ENCODE measurements around the gene NKAIN4. TPM values are rescaled to one million over a fixed set of nuclear protein-coding genes. Genes with fewer than 3 reads are reported as not detected.

NKAIN4 gene
- total RNA-seq, 3 donors from 2014 or later = not detected

DNA sequence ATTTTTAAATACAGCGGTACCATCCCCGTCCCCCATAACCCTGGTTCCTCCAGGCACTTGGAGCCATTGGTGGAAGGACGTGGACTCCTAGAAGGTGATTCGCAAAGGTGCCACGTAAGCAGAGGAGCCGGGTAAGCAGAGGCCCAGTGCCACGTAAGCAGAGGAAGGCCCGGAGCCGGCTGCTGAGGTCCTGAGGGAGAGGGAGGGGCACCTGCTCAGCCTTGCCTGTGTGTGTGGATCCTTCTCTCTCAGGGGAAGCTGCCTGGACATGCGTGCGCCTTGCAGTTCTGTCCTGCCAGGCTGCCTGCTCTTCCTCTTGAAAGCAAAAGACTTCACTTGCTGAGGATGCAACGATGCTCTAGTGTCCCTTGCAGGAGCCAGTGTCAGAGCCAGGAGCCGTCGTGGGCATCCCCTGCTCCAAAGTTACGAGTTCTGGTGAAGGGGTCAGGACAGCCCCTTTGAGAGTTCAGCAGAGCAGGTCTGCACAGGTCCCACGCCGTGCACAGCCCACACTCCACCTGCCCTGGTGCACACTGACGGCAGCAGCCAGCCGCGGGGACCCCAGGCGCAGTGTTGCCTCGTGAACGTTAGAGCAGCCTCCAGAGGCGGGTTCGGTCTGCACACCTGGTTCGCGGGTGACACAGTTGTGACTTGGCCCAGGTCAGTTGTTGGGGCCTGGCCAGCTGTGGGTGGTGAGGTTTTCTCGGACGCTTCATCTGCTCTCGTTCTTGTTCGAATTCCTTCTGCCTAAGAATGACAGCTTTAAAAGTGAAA lies 1.9 kb upstream of the NKAIN4 start:
- H3K4me1 ChIP-seq = peaks cover 4 to 9% of the 10 kb centered on the region in 2 donors
- intact Hi-C loops (cut with DNase I; ENCODE audit: low total_unique reads) = no loop called here
- TF ChIP-seq POLR2AphosphoS5 (IDR thresholded peaks at IDR 0.05) (no peak), POLR2A (IDR thresholded peaks at IDR 0.05) (no peak)
- TF ChIP-seq, protein P1, sequence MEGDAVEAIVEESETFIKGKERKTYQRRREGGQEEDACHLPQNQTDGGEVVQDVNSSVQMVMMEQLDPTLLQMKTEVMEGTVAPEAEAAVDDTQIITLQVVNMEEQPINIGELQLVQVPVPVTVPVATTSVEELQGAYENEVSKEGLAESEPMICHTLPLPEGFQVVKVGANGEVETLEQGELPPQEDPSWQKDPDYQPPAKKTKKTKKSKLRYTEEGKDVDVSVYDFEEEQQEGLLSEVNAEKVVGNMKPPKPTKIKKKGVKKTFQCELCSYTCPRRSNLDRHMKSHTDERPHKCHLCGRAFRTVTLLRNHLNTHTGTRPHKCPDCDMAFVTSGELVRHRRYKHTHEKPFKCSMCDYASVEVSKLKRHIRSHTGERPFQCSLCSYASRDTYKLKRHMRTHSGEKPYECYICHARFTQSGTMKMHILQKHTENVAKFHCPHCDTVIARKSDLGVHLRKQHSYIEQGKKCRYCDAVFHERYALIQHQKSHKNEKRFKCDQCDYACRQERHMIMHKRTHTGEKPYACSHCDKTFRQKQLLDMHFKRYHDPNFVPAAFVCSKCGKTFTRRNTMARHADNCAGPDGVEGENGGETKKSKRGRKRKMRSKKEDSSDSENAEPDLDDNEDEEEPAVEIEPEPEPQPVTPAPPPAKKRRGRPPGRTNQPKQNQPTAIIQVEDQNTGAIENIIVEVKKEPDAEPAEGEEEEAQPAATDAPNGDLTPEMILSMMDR (IDR thresholded peaks at IDR 0.05) = no peak
- H3K36me3 ChIP-seq = no peaks in the 10 kb centered on the region
- no peak overlapping the region for H3K27ac ChIP-seq
- H3K27me3 ChIP-seq = peaks cover 7 to 89% of the 10 kb centered on the region in 2 donors
- no peak overlapping the region for H3K4me3 ChIP-seq
- no peaks in the 10 kb centered on the region for H3K9me3 ChIP-seq
- no peak for DNase-seq (ENCODE audit: low spot score in 2 of 2)

DNA sequence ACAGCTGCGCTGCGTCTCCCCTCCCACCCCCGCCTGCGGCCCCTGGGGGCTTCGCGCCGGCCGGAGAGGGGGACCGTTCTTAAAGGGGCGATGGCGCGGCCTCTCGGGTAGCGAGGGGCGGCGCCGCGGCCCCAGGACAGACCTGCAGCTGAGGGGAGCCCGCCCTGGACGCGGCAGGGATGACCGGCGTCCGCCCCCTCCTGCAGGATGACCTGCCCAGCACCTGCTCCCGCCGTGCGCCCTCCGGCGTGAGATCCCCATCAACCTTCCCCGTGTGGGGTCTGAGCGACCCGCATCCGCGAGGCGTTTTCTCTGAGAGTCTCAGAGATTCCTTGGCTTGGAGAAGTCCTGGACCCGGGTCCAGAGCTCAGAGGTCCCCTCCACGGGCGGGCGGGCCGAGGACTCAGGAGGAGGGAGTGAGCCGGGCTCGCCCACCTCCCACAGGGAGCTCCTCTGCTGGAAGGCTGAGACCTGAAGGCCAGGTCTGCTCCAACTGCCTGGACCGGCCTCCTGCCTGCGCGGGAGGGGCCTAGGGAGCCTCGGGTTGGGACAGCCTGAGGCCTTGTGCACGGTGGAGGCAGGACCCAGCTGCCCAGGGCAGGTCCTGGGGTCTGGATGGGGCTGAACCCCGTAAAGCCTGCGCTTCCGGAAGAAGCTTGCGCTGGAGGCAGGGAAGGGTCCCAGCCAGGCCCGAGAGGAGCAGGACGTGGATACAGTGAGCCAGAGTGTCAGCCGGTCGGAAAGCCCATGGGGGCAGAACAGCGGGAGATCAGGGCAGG lies 532 bp upstream of the NKAIN4 start:
- no peaks in the 10 kb centered on the region for H3K9me3 ChIP-seq
- H3K4me1 ChIP-seq = peaks cover 4 to 9% of the 10 kb centered on the region in 2 donors
- H3K27me3 ChIP-seq = peaks cover 7 to 85% of the 10 kb centered on the region in 2 donors
- H3K27ac ChIP-seq = no peak overlapping the region
- intact Hi-C loops (cut with DNase I; ENCODE audit: low total_unique reads) = no loop called here
- H3K36me3 ChIP-seq = no peaks in the 10 kb centered on the region
- no peak for DNase-seq (ENCODE audit: low spot score in 2 of 2)
- peak overlapping the region in 2 of 3 donors; percentile 41 to 64 for H3K4me3 ChIP-seq
- TF ChIP-seq, protein P1 (IDR thresholded peaks at IDR 0.05) = no peak
- TF ChIP-seq POLR2A (IDR thresholded peaks at IDR 0.05) (no peak), POLR2AphosphoS5 (IDR thresholded peaks at IDR 0.05) (no peak)

DNA sequence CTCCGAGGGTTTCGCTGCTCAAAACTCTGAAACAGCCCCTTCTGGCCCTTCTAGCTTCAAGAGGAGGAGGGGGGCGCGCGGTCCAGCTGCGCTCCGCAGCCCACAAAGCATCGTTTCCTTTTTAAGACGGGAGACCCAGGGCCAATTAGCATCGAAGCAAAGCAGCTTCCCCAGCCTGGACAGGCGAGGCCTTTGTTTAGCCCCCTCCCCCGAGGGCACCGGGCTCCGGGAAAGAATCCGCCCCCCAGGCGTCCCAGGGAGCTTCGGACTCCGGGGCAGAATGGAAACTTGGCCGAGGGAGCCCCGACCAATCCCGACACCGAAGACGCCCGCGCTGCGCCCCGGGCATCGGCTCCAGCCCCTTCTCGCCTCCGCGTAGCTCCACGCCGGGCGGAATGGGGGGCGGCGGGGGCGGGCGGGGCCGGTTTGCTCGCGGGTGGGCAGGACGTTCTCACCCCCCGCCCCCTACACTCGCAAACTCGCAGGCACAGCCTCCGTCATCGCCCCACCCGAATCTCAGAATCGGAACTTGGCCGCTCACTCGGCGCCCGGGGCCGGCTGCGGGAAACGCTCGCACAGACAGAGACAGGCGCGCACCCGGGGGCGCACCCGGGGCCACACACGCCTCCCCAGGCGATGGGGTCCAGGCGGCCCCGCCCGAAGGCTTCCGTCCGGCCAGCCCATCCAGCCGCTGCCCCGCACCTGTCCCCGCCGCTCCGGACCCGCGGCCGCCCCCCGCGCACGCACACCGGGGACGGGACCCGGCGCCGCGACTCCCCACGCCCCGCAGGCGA lies 628 bp downstream of the NKAIN4 start:
- no peak for DNase-seq (ENCODE audit: low spot score in 2 of 2)
- Histone ChIP-seq H3K9me3 (no peaks in the 10 kb centered on the region), H3K27me3 (peaks cover 7 to 84% of the 10 kb centered on the region in 2 donors)

GRCh38 chr20:63253065-63253437 lies 1.2 kb downstream of the NKAIN4 start:
- H3K36me3 ChIP-seq = no peaks in the 10 kb centered on the region
- no peak for DNase-seq (ENCODE audit: low spot score in 2 of 2)
- H3K9me3 ChIP-seq = no peaks in the 10 kb centered on the region
- peaks cover 7 to 85% of the 10 kb centered on the region in 2 donors for H3K27me3 ChIP-seq
- H3K4me3 ChIP-seq = peak overlapping the region; percentile 29 to 64 (median 41)
- H3K4me1 ChIP-seq = peaks cover 4 to 9% of the 10 kb centered on the region in 2 donors
- no peak for TF ChIP-seq POLR2AphosphoS5 (IDR thresholded peaks at IDR 0.05)
- no peak for TF ChIP-seq POLR2A (IDR thresholded peaks at IDR 0.05)
- TF ChIP-seq, protein P1 (IDR thresholded peaks at IDR 0.05) = no peak
- intact Hi-C loops (cut with DNase I; ENCODE audit: low total_unique reads) = no loop called here
- H3K27ac ChIP-seq = no peak overlapping the region

More for the DNA sequence above, 628 bp downstream of the NKAIN4 start:
- intact Hi-C loops (cut with DNase I; ENCODE audit: low total_unique reads) = no loop called here
- no peak overlapping the region for H3K27ac ChIP-seq
- TF ChIP-seq POLR2A (IDR thresholded peaks at IDR 0.05) (no peak), POLR2AphosphoS5 (IDR thresholded peaks at IDR 0.05) (no peak)
- TF ChIP-seq, protein P1 (IDR thresholded peaks at IDR 0.05) = no peak
- H3K36me3 ChIP-seq = no peaks in the 10 kb centered on the region
- H3K4me1 ChIP-seq = peaks cover 4 to 9% of the 10 kb centered on the region in 2 donors
- peak overlapping the region; percentile 29 to 64 (median 41) for H3K4me3 ChIP-seq

Data from breast epithelium (tissue), 4 donors.